Kidney (tissue), 14 donors: Measurements from ENCODE around the gene ORC4. TPM values are rescaled to one million over a fixed set of nuclear protein-coding genes. Genes with fewer than 3 reads are reported as not detected.

ENCODE experiments used
- DNase-seq, 5 donors: peaks; one replicate each; pipeline ENCODE4 v3.0.0-alpha.2; 2013 to 2020
- FAIRE-seq: peaks from 2 replicates; lab custom pipeline; 2012; peaks lifted over from hg19 to GRCh38; lab: Jason Lieb, UNC
- H3K27ac ChIP-seq, 2 donors: one replicate each; pipeline ENCODE4 v1.7.0; 2013; ENCODE audit warnings: low read depth in 2 of 2, low read length in 2 of 2, inconsistent platforms in 1 of 2
- H3K27me3 ChIP-seq: one replicate; pipeline ENCODE4 v1.7.1; 2013; ENCODE audit warnings: low read length, inconsistent platforms; ENCODE audit not compliant: control insufficient read depth, insufficient read depth
- H3K36me3 ChIP-seq, 3 donors: one replicate each; pipeline versions ENCODE4 v1.7.0 to v1.7.1; 2013; ENCODE audit warnings: low read length in 3 of 3, control low read depth in 1 of 3, inconsistent platforms in 1 of 3; ENCODE audit not compliant: insufficient read depth in 3 of 3, control insufficient read depth in 2 of 3
- H3K4me1 ChIP-seq, 3 donors: one replicate each; pipeline versions ENCODE4 v1.7.0 to v1.7.1; 2013; ENCODE audit warnings: low read length in 3 of 3, inconsistent platforms in 1 of 3, low read depth in 1 of 3; ENCODE audit not compliant: control insufficient read depth in 2 of 3, insufficient read depth in 2 of 3
- H3K4me3 ChIP-seq, 3 donors: one replicate each; pipeline versions ENCODE4 v1.7.0 to v1.8.1; 2013; ENCODE audit warnings: low read length in 3 of 3, control low read depth in 1 of 3, inconsistent platforms in 1 of 3
- H3K9ac ChIP-seq, 3 donors: one replicate each; pipeline versions ENCODE4 v1.7.0 to v1.7.1; 2013; ENCODE audit warnings: low read length in 3 of 3, control low read depth in 1 of 3, inconsistent platforms in 1 of 3
- H3K9me3 ChIP-seq, 3 donors: one replicate each; pipeline versions ENCODE4 v1.7.0 to v1.7.1; 2013; ENCODE audit warnings: low read length in 3 of 3, control low read depth in 1 of 3, inconsistent platforms in 1 of 3; ENCODE audit not compliant: control insufficient read depth in 2 of 3, insufficient read depth in 1 of 3
- CTCF ChIP-seq: IDR thresholded peaks from 3 replicates; pipeline ENCODE4 v1.5.1; 2012; ENCODE audit warnings: mild to moderate bottlenecking, moderate library complexity, borderline replicate concordance; ENCODE audit not compliant: insufficient read depth; ENCODE audit errors: extremely low read depth
- intact Hi-C: fragments of 100-400 bp; cut with DNase I; formaldehyde crosslinking; loops from one replicate; pipeline ENCODE4 v1.11.1; 2022
- polyA plus RNA-seq: library from polyadenylated mRNA; stranded (reverse); fragments of 350-450 nt; fragmentation: Illumina TruSeq; extraction: RNeasy Lipid Tissue Mini Kit (QIAGEN cat#74804); gene quantifications from one replicate; pipeline ENCODE4 v1.2.3, GENCODE V29; 2014; ENCODE audit warnings: low read depth, low replicate concordance; ENCODE audit not compliant: insufficient read depth
- total RNA-seq: library from RNA; stranded (reverse); fragmentation: NEBNext Ultra II Directional; extraction: Animal tissue kit (Norgen Biotek cat#: 25700); gene quantifications from one replicate; pipeline ENCODE4 v1.2.1, GENCODE V29; 2021
- donor health status: control.
- donor health status: control.
- donor health status: control.
- donor health status: control.
- donor health status: control.
- donor health status: DM: yes; HTN: yes; CAD: no.
- donor health status: Normal renal cell carcinoma (clear cell type).

The ORC4 gene
- total and polyA plus RNA-seq, 2 donors from 2014 or later = 34.5 to 49.7 TPM

- Histone ChIP-seq H3K27ac (no peak overlapping the region), H3K9ac (no peak overlapping the region), H3K36me3 (no peaks in the 10 kb centered on the region), H3K4me3 (no peak overlapping the region), H3K4me1 (peaks cover 0 to 5% (median 0%) of the 10 kb centered on the region in 3 donors), H3K9me3 (no peaks in the 10 kb centered on the region), H3K27me3 (no peaks in the 10 kb centered on the region)
- intact Hi-C loops = no loop called here
- peak; percentile 59 for TF ChIP-seq CTCF
- FAIRE-seq (peak; percentile 98), DNase-seq (peak in 2 of 5 donors; percentile 56 to 77)
Measured at GRCh38 chr2:147989809-147990403, 30.6 kb downstream of the ORC4 start.

- FAIRE-seq (no peak), DNase-seq (no peak)
- Histone ChIP-seq H3K9me3 (no peaks in the 10 kb centered on the region), H3K4me1 (peaks cover 0 to 5% (median 0%) of the 10 kb centered on the region in 3 donors), H3K36me3 (no peaks in the 10 kb centered on the region), H3K27me3 (no peaks in the 10 kb centered on the region), H3K9ac (no peak overlapping the region), H3K27ac (no peak overlapping the region), H3K4me3 (no peak overlapping the region)
- intact Hi-C loops = no loop called here
- TF ChIP-seq CTCF = no peak
Measured at GRCh38 chr2:147989102-147989501, 31.4 kb downstream of the ORC4 start.

GRCh38 chr2:147980940-147981528 is 39.5 kb downstream of the ORC4 start:
- FAIRE-seq (no peak), DNase-seq (no peak)
- intact Hi-C loops = no loop called here
- H3K4me1 ChIP-seq = peaks cover 0 to 8% (median 0%) of the 10 kb centered on the region in 3 donors
- H3K27ac ChIP-seq = no peak overlapping the region
- no peaks in the 10 kb centered on the region for H3K9me3 ChIP-seq
- H3K9ac ChIP-seq = no peak overlapping the region
- TF ChIP-seq CTCF = no peak
- H3K36me3 ChIP-seq = no peaks in the 10 kb centered on the region
- H3K27me3 ChIP-seq = no peaks in the 10 kb centered on the region
- H3K4me3 ChIP-seq = peak overlapping the region in 1 of 3 donors; percentile 16
